GM19099 (cell line): ENCODE data around the gene SUSD3.

Experiments
- POLR2A ChIP-seq: IDR thresholded peaks from 3 replicates; pipeline ENCODE4 v1.6.1; 2011; ENCODE audit warnings: low read depth; ENCODE audit not compliant: insufficient read length; ENCODE audit errors: extremely low read depth

SUSD3 gene

GRCh38 chr9:93126151-93126781, 67.8 kb downstream of the SUSD3 start:
- no peak for TF ChIP-seq POLR2A

GRCh38 chr9:93126825-93127368, 68.4 kb downstream of the SUSD3 start:
- no peak for TF ChIP-seq POLR2A

- no peak for TF ChIP-seq POLR2A
Measured at GRCh38 chr9:93127395-93127911, 69.0 kb downstream of the SUSD3 start.

- no peak for TF ChIP-seq POLR2A
Measured at GRCh38 chr9:93128011-93128714, 69.7 kb downstream of the SUSD3 start.

- no peak for TF ChIP-seq POLR2A
Measured at GRCh38 chr9:93128715-93129224, 70.3 kb downstream of the SUSD3 start.

- no peak for TF ChIP-seq POLR2A
Measured at GRCh38 chr9:93129286-93129685, 70.8 kb downstream of the SUSD3 start.

- no peak for TF ChIP-seq POLR2A
Measured at GRCh38 chr9:93129691-93130500, 71.4 kb downstream of the SUSD3 start.

- no peak for TF ChIP-seq POLR2A
Measured at GRCh38 chr9:93130861-93131481, 72.5 kb downstream of the SUSD3 start.

- TF ChIP-seq POLR2A, result no peak
Measured at GRCh38 chr9:93131599-93132286, 73.2 kb downstream of the SUSD3 start.

GRCh38 chr9:93132287-93132927, 73.9 kb downstream of the SUSD3 start:
- TF ChIP-seq POLR2A, result no peak

- no peak for TF ChIP-seq POLR2A
Measured at GRCh38 chr9:93132946-93133680, 74.6 kb downstream of the SUSD3 start.

- TF ChIP-seq POLR2A, result no peak
Measured at GRCh38 chr9:93133681-93134014, 75.1 kb downstream of the SUSD3 start.
